GM21381 (cell line): ENCODE results near the gene CDKN2A.
"Not testable (repeated sequence)": the region's sequence is repeated elsewhere in the genome, so short reads cannot be mapped to it uniquely, and the experiment has no call there.

ENCODE experiments used
- ATAC-seq: cut with Tn5 transposase; IDR thresholded peaks from one replicate; pipeline ENCODE4 v1.9.1; 2021; ENCODE audit warnings: mild to moderate bottlenecking, moderate library complexity; ENCODE audit not compliant: unreplicated experiment

CDKN2A gene

DNA sequence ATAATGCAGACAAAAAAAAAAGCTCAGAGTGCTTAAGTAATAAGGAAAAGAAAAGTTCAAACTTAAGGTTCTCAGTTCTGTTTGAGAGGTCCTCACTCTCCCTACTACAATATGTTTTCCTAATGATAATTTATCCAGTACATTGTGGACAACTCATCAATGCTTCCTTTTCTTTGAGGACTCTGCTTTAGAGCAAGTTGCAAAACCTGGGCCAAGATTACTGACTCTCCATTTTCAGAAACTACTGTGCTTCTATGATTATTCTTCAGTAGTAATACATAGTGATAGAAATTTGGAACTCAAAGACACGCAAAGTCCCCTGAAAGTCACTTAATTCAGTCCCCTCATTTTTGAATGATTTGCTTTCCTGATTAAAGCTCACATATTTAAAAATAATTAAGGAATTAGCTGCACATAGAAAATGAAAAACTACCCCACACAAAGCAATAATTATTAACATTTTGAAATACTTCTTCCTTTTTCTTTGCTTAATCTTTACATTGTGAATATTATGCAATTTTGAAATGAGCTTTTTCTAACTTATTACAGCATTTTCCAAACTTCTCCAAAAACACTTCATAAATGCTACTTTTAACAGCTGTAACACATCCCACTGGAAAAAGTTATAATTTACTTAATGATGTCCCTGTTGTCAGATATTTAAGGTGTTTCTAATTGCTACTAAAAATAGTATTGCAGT is 11.2 kb downstream of the CDKN2A start:
- ATAC-seq = no peak

DNA sequence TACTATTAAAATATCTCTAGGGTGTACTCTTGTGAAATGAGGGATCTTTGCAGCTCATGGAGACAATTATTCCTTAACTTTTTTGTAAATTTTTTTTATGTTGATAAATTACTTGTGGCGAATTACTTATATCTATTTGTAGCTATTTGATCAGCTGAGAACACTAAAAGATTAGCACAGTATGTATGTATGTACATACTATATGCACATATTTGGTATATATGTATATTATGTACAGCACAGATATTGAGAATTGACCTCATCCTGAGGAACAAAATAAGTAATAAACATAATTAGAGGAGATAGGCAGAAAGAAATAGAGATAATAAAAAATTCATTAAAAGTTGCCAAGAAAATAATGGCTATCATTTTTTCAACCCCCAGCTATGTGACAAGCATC is 11.8 kb downstream of the CDKN2A start:
- ATAC-seq = no peak

DNA sequence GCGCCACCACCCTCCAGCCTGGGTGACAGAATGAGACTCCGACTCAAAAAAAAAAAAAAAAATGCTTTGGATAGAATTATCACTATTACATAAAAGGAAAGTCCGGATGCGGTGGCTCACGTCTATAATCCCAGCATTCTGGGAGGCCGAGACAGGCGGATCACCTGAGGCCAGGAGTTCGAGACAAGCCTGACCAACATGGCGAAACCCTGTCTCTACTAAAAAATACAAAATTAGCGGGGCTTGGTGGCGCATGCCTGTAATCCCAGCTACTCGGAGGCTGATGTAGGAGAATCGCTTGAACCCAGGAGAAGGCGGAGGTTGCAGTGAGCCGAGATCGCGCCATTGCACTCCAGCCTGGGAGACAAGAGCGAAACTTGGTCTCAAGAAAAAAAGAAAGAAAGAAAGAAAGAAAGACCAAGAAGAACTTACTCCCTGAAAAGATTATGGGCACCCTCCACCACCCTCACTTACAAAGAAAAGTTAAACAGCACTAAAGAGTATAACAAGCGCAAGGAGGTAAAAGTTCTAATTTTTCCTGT is 17.8 kb downstream of the CDKN2A start:
- no peak for ATAC-seq

- ATAC-seq = peak; percentile 61
These were observed 19.3 kb downstream of the CDKN2A start for GRCh38 chr9:21974722-21975409.

GRCh38 chr9:21974343-21974721 is 19.9 kb downstream of the CDKN2A start:
- ATAC-seq = no peak

GRCh38 chr9:21972361-21972760 is 21.8 kb downstream of the CDKN2A start:
- no peak for ATAC-seq

DNA sequence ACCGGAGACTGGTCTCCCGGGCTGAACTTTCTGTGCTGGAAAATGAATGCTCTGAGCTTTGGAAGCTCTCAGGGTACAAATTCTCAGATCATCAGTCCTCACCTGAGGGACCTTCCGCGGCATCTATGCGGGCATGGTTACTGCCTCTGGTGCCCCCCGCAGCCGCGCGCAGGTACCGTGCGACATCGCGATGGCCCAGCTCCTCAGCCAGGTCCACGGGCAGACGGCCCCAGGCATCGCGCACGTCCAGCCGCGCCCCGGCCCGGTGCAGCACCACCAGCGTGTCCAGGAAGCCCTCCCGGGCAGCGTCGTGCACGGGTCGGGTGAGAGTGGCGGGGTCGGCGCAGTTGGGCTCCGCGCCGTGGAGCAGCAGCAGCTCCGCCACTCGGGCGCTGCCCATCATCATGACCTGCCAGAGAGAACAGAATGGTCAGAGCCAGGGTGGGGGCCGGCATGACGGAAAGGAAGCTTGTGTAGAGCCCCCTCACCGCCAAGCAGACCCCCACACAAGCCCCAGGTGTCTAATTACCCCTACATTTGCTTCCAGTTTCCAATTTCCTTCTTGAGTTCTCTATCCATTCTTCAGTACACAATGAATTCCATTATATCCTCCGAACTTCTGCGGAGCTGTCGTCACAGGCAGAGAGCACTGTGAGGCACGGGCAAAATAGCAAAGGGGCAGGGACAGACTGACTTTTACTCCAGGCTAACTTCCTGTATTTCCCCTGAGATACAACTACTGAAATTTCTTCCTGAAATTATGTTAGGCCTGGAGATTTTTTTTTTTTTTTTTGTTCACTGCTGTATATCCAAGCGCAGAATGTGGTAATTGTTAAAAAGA is 23.2 kb downstream of the CDKN2A start:
- ATAC-seq = no peak

- no peak for ATAC-seq
These were observed 24.0 kb downstream of the CDKN2A start for GRCh38 chr9:21969951-21970799.

DNA sequence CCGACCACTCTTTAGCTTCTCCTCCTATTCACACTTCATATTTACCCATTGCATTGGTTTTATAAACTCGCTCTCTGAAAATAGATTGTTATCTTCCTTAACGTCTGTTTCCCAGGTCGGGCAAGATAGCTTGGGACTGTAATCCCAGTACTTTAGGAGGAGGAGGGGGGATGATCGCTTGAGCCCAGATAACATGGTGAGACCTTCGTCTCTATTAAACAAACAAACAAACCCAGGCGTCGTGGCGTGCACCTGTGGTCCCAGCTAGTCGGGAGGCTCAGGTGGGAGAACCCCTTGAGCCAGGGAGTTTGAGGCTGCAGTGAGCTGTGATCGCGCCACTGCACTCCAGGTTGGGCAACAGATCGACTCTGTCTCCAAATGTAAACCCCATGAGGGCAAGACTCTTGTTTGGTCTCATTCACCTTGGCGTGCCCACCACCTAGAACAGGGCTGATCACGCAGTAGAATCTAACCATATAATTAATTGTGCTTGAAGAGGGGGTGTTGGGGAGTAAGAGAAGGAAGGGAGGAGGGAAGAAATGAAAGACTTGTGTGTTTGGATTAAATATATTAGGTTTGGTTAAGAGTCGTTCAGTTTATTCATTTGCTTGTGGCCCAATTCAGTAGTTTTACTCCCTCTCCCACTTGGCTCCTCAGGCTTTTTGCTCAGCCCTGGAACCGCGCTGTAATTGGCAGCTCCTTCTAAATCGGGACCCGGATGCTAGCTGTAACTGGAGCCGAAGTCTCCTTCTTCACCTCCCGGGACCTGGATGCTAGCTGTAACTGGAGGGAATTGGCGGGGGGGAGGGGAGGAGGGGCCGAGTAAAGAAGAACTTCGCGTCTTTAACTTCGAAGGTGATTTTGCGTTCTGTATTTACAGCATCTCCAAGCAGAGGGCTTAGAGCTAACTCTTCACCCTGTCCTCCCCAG is 24.9 kb downstream of the CDKN2A start:
- ATAC-seq = no peak

GRCh38 chr9:21968331-21969010 is 25.7 kb downstream of the CDKN2A start:
- no peak for ATAC-seq

DNA sequence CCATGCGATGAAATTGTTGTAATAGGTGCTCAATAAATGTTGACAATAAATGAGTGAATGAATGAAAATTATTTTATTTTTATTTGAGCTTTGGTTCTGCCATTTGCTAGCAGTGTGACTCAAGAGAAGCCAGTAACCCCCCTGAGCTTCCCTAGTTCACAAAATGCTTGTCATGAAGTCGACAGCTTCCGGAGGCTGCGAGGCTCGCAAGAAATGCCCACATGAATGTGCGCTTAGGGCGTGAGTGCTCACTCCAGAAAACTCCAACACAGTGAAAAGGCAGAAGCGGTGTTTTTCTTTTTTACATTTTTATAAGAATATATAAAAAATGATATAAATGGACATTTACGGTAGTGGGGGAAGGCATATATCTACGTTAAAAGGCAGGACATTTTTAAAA is 26.5 kb downstream of the CDKN2A start:
- no peak for ATAC-seq

- no peak for ATAC-seq
These were observed 27.0 kb downstream of the CDKN2A start for GRCh38 chr9:21967169-21967568.

GRCh38 chr9:21966140-21966851 is 27.9 kb downstream of the CDKN2A start:
- ATAC-seq = no peak

DNA sequence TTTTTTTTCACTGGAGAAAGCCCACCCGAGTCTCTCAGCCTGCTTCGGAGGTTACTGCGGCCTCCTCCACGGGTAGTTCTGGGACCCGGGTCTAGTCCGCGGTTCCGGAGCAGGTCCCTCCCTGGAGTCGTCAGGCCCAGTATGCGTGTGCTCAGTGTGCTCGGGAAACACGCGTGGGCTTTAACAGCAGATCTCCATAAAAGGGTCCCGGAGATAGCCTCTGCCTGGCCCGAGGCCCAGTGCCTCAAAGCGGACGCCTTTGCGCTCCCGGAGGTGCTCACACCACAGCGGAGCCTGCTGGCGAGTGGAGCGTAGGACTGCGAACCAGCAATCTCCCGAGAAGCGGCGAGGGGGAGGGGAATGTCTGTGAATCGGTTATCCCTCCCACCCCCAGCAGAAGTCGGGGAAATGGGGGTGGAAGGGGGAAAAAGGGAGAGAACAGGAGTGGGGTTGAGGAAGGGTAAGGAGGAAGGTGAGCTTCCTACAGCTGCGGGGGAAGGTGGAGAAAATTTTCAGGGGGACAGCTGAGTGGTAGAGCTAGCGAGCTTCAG is 28.7 kb downstream of the CDKN2A start:
- ATAC-seq = peak; percentile 81

- peak; percentile 51 for ATAC-seq
These were observed 29.2 kb downstream of the CDKN2A start for GRCh38 chr9:21964925-21965385.

GRCh38 chr9:21961569-21961968 is 32.6 kb downstream of the CDKN2A start:
- ATAC-seq = no peak

DNA sequence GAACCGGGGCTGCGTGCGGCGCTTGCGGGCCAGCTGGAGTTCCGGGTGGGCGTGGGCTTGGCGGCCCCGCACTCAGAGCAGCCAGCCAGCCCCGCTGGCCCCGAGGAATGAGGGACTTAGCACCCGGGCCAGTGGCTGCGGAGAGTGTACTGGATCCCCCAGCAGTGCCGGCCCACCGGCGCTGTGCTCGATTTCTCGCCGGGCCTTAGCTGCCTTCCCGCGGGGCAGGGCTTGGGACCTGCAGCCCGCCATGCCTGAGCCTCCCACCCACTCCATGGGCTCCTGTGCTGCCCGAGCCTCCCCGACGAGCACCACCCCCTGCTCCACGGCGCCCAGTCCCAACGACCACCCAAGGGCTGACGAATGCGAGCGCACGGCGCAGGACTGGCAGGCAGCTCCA is 34.9 kb downstream of the CDKN2A start:
- not testable (repeated sequence) for ATAC-seq

- no peak for ATAC-seq
These were observed 35.4 kb downstream of the CDKN2A start for GRCh38 chr9:21958833-21959232.
